NCI-H146 (cell line): ENCODE measurements around the gene ANKRD33B.

Source experiments
- DNase-seq: peaks from one replicate; lab custom pipeline; 2025; lab: John Stamatoyannopoulos, UW

The ANKRD33B gene

DNA sequence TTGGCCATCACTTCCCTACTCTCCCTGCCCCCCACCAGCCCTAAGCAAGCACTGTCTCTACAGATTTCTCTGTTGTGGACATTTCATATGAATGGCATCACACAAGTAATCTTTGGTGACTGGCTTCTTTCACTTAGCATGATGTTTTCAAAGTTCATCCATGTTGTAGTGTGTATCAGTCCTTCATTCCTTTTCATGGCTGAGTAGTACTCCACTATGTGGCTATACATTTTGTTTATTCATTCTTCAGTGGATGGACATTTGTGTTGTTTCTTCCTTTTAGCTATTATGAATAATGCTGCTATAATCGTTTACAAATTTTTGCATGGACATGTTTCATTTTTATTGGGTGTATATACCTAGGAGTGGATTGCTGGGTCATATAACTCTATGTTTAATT, 113.1 kb downstream of the ANKRD33B start:
- DNase-seq = no peak

DNA sequence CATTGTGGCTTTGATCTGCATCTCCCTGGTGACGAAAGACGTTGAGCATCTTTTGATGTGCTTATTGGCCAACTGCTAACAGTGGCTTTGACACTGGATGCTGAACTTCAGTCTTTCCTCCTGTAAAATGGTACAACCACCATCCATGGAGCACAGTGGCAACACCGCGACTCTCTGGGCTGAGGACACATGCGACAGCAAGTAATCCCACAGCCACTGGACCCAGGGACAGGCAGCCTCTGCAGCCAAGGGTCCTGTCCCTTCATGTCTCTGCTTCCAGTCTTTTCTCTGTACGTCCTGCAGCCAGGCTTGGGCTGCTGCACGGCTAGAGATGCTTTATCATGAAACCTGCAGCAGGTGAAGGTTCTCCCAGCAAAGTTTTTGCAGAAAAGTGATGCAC, 113.7 kb downstream of the ANKRD33B start:
- no peak for DNase-seq

DNA sequence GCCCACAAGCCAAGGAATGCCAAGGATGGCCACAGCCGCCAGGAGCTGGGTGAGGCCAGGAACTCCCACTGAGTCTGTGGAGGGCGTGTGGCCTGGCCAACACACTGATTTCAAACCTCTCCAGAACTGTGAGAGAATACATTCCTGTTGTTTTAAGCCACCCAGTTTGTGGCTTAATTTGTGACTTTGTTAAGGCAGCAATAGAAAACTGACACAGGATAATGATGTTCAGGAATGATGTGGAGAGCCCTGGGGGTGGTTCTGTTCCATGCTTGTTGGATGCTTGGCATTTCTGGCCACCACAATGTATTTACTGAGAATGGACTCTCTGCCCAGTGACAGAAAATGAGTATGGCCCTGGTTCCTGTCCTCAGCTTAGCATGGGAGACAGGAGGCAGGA, 114.4 kb downstream of the ANKRD33B start:
- no peak for DNase-seq

DNA sequence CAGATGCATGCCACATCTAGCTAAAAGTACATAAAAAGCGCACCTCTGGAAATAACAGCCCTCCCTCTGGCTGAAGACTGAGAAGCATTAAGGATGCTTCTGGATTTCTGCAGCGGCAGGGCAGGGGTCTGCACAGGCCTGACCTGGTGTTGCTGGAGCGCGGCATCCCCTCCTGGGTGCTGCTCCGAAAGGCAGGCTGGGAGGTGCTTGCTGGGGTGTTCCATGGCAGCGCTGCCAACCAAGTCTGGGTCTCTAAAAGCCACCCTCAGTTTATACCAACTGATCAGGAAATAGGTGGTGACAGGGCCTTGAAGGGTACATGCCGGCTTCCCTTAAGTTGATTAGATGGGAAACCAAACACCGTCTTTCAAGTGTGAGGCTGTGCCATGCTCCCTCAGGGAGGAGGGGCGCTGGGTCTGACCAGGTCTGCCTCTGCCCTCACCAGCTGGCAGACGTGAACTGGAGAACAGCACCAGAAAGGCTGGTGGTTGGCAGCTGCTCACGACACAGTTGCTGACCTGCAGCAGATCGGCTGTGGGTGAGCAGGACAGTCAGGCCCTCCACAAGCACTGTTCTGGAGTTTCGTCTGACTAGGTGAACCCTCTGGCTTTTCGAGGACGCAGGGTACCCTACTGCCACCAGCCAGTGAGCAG, 115.6 kb downstream of the ANKRD33B start:
- DNase-seq = no peak

DNA sequence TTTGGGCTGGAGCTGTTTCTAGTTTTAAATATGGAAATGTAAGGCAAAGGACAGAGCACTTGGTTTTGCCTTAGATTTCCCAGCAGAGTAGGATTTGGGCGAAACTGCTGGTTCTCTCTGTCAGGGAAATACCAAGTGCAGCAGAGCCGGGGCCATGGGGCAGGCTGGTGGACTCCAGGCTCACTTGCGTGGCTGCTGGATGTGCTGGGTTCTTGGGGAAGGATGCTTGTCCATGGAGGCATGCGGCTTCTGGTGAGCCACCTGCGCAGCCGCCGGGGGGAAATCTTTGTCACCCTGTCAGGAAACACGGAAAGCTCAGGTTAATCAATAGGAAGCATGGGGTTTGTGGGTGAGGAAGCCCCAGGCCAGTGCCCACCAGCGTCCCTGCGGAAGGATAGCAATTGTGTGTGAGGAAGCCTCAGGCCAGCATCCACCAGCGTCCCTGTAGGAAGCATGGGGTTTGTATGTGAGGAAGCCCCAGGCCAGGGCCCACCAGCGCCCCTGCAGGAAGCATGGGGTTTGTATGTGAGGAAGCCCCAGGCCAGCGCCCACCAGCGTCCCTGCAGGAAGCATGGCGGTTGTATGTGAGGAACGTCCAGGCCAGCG, 117.1 kb downstream of the ANKRD33B start:
- DNase-seq = no peak

DNA sequence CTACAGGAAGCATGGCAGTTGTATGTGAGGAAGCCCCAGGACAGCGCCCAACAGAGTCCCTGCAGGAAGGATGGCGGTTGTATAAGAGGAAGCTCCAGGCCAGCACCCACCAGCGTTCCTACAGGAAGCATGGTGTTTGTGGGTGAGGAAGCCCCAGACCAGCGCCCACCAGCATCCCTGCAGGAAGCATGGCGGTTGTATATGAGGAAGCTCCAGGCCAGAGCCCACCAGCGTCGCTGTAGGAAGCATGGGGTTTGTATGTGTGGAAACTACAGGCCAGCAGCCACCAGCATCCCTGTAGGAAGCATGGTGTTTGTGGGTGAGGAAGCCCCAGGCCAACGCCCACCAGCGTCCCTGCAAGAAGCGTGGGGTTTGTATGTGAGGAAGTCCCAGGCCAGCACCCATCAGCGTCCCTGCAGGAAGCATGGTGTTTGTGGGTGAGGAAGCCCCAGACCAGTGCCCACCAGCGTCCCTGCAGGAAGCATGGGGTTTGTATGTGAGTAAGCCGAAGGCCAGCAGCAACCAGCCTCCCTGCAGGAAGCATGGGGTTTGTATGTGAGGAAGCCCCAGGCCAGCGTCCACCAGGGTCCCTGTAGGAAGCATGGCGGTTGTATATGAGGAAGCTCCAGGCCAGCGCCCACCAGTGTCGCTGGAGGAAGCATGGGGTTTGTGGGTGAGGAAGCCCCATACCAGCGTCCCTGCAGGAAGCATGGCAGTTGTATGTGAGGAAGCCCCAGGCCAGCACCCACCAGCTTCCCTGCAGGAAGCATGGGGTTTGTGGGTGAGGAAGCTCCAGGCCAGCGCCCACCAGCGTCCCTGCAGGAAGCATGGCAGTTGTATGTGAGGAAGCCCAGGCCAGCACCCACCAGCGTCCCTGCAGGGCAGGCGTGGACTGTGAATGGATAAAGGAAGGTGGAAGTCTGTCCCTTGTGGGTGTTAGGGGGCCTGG, 118.1 kb downstream of the ANKRD33B start:
- no peak for DNase-seq

DNA sequence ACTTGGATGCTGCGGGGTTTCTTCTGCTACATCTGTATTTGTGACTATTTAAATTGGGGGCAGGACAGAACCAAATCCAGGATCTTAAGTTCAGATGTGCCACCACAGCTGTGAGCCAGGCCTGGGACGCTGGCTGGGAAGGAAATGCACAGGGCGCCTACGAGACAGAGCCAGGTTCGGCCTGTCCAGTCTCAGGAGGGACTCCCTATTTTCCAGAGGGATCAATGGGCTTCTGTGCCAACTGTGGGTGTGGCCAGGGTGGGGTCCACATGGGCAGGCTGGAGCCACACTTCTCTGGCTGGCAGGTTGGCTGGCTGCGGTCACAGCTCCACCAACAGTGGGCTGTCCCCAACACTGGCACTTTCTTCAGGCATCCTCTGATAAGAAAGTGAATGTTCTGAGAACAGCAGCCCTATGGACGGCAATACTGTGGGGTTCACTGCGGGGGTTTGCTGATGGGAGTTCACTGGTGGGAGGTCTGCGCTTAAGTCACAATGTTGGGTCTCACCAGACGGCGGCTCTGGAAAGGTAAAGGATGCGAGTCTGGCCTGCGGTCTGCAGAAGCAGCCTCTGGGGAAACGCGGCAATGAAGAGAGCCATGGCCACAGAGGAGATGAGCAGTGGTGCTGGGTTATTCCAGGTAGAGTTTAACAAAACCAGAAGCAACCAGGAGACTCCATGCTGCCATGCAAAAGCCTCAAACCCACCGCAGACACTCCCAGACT, 119.1 kb downstream of the ANKRD33B start:
- no peak for DNase-seq

DNA sequence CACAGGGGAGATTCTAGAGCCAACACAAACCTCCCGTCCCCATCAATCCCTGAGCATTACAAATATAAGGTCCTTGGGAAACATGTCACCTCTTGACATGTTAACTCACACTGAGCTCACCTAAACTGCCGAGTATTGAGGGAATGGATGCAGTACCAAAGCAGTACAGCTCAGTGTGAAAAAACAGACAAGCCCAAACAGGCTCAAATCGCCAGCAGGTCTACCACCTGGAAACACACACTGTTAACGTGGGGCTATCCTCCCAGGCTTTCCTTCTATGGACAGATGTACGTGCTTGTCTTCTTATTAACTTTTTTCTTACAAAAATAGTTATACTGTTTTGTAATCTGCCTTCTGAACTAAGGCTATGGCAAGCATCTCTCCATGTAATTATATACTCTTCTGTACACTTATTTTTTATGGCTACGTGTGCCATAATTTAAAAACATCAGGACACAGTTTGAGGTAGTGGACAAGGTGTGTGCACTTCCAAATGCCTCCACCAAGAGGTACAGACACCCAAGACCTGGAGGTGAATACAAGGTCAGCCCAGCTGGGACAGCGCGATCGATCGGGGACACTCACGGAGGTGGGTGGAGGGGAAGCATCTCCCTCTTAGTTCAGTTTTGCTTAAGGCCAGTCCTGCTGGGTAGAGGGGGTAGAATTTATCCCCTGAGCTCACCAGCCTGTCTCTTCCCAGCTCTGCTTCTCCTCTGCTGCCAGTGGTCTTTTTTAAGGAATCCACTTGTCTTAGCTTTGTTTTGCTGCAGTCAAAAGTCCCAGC, 120.6 kb downstream of the ANKRD33B start:
- no peak for DNase-seq

DNA sequence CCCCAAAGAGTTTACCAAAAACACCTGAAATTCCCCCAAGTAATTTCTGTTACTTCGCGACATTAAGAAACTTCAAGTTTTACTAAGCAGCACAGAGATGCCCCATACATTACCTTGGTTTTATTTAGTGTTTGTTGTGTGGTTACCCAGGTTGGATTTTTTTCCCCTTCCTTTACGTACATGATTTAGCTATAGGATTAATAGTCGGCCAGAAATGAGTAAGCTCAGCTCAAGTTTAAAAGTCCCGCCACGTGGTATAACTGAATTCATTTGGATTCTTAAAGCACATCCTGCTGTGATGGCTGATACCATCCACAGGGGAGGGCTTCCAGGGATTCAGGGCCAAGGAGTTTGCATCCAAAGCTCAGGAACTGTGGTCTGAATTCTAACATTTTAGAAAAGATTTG, 121.2 kb downstream of the ANKRD33B start:
- no peak for DNase-seq

DNA sequence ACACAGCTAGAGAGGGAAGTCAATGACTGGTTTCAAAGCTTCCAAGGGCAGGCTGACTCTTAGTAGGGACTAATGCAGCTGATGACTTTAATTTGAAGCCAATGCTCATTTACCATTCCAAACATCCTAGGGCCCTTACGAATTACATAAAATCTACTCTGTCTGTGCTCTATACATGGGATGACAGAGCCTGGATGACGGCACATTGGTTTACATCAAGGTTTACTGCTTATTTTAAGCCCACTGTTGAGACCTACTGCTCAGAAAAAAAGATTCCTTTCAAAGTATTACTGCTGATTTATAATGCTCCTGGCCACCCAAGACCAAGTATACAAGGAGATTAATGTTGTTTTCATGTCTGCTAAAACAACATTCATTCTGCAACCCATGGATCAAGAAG, 123.0 kb downstream of the ANKRD33B start:
- no peak for DNase-seq

DNA sequence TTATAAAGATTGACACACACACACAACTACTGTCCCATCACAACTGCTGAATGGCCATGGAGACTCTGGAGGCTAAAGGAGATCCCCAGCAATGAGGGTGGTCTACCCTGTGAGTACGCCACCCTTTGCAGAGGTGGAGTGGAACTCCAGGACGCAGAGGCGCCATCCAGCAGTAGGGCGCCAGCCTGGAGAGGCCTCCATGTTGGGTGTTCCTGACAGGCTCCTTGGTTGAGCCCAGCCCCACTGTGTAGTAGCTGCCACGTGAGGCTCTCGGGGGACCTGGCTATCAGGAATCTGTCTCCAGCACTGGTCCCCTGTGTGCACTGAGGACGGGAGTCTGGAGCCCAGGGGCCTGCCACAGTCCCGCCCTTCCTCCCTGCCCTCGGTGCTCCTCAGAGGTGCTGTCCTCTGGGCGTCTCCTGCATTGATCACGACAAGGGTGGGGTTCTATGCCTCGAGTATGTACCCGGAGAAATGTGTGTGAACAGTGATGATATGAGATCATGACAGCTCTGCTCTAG, 124.8 kb downstream of the ANKRD33B start:
- DNase-seq = no peak

DNA sequence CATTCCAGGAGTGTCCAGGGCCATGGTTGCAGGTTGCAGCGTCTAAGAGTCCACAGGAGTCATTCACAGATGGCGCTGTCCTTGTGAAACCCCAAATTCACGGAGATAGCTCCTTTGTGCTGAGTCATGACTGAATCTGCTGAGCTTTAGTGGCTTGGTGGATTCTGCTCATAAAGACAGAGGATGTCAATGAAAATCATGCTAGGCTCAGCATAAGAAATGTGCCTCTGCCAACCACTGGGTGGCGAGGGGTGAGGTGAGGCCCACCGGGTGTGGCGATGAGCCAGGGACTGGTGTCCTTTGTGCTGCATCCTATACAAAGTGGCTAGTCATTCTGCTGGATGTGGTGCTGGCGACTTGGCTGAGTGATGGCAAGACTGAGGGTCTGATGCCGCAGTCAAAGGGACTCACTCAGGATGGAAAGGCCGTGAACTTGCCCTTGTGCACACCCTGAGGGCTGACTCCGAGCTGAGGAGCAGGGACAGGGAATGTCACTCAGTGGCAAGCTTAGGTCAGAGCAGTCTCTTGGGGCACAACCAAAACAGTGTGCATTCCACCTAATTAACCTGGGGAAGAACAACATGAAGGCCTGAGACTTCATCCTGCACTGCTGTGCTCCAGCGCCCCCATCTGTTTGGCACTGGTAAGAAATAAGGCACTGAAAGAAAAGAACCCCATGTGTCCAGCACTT, 125.7 kb downstream of the ANKRD33B start:
- no peak for DNase-seq

DNA sequence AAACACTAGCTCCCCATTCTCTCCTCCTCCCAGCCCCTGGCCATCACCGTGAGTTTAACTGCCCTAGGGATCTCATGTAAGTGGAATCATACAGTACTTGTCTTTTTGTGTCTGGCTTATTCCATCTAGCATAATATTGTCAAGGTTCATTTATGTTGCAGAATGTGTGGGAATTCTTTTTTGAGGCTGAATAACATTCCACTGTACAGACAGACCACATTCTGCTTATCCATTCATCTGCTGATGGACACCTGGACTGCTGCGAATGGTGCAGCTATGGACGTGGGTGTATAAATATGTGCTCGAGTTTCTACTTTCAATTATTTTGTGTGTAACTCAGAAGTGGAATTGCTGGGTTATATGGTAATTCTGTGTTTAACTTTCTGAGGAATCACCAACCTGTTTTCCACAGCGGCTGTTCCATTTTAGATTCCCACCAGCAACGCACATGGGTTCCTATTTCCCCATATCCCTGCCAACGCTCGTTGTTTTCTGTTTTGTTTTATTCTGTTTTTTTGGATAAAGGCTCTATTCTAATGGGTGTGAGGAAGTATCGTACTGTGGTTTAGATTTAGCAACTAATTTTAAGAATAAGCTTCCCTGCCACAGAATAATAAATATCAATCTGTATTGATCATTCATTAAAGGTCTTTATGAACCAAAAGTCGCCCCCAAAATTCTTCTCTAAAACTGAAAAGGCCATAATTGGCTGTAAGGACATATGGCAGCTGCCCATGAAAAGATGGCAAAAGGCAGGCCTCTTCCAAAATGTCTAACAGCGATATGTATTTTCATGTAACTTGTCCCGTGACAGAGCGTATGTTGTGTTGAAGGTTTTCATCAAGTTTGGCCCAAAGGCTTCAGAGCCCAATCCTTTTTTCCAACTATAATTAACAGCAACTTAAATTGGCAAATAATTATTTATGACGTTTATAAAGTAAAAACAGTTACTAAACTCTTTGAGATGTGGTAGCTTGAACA, 126.9 kb downstream of the ANKRD33B start:
- no peak for DNase-seq

DNA sequence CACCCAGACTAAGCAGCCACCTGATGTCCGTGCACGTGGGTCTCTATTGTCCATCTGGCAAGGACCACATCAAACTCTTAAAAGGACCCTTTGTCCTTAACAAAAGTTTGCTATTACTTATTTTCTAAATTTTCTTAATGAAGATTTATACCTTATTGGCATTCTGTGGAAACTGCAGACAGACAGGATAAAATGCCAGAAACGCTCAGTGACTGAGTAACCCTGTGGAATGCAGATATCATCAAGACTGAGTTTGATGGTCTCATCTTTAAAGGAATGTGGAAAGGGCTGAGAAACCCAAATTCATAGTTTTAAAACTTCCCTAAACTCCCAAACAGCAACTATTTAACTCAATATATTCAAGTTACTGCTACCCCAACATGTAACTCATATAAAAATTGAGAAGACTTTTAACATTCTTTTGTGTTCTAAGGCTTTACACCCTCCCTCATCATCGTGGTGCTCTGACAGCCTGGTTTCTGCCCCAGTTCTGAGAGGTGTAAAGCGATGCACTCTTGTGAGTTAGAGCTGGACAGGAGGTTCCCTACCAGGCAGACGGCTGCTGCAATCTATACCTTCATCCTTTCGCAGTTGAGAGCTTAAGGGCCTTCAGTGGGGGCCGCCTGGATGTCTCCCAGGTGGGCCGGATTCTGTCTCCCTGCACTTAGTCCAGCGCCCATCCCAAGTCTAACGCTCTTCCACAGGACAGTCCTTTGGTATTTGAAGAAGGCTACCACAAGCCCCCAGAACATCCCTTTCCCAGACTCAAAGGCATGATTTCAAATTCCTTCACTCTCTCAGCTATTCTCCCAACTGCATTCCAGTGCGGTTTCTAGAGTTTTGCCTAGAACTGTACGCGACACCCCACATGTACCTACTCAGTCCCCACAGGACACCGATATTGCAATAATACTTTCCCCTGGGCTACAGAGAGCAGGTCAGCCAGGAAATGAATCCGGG, 128.2 kb downstream of the ANKRD33B start:
- DNase-seq = no peak

DNA sequence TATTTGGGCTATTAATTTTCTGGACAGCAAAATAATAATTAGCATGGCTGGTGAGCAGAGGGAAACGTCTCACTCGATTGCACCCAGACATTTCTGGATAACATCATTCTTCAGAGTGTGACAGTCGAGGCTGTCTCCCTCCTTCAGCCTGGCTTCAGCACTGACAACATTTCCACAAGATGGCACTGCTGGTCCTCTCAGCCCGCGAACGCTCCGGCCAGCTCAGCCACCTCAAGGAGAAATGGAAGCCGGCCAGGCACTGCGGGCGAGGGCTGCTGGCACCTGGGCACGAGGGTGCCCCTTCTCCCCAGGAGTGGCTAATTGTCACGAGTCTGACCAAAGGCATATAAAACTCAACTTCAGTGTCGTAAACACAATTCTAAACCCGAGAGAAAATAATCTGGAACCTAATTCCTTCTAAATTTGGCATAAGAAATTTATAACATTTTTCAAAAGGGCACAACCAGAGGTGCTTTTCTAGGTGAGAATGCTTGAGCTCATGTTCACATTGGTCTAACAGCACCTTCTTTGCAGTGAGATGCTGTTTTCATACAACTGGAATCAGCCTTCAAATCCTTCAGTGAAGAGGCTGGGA, 131.3 kb downstream of the ANKRD33B start:
- peak; percentile 47 for DNase-seq

DNA sequence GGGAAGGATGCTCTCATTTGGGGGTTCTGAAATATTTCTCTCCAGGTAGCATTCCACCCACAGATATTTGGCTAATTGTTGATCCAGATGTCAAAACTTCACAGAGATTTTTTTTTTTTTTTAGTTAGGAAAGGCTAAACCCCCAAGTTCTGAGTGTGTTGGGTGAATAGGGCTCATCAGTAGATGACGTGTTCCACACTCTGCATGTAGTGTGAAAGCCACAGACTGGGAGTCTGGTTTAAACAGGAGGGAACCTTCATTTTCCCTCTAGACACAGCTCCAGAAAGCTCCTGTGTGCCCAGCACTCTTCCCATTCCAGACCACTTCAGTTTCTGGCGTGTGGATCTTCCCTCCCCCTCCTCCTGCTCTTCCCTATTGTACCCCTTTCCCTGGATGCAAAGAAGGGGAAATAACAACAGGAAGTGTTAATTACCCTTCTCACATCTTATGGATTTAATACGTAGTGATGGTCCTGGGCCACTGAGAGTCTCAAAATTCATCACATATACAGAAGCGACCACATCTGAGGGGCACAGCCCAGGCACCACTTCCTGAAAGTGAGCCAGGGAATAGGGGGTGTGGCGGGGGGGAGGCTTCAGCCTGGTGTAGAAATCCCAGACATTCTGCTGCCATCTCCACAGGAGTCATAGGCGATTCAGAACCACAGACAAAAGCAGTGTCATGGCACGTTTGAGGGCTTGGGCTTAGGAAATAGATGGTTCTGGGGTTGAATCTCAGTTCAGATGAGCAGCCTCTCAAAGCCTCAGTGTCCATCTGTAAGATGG, 132.1 kb downstream of the ANKRD33B start:
- DNase-seq = no peak

DNA sequence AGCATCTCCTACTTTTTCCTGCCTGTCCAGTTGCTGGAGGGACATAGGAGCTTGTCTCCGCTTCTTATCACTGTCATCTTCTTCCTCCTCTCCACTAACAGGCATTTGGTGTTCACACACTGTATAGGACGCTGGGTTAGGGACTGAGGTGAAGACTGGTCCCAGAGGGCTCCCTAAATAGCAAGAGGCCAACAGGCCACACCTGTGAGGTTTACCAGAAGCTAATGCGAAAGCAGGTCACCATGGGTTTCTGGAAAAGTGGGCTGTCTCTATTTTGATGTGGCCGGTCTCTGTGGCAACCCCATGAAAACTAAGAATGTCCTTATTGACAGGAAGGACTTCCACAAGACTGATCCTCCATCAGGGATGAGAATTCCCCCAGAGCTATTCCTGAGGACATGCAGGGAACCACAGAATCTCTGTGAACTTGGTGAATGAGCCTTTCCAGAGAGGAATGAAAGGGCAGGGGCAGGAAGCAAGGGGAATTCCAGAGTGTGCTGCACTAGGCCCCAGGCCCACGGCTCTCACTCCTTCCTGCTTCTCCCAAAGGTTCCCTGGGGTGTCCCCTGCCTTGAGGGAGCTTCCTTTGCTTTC, 135.5 kb downstream of the ANKRD33B start:
- DNase-seq = no peak
